Astrocyte (in vitro differentiated cells and primary cell): ENCODE results near the gene AMBP.

Experiments used
- EZH2 ChIP-seq: IDR thresholded peaks from 2 replicates; pipeline ENCODE4 v1.6.1; 2012; ENCODE audit warnings: mild to moderate bottlenecking, low read length, inconsistent platforms; ENCODE audit not compliant: insufficient read depth
- TF ChIP-seq, protein P1 (sequence below): IDR thresholded peaks from 2 replicates; pipeline ENCODE4 v1.5.1; 2011; ENCODE audit warnings: low read depth, mild to moderate bottlenecking, inconsistent platforms, low read length, moderate library complexity; ENCODE audit not compliant: insufficient read depth

DNA sequence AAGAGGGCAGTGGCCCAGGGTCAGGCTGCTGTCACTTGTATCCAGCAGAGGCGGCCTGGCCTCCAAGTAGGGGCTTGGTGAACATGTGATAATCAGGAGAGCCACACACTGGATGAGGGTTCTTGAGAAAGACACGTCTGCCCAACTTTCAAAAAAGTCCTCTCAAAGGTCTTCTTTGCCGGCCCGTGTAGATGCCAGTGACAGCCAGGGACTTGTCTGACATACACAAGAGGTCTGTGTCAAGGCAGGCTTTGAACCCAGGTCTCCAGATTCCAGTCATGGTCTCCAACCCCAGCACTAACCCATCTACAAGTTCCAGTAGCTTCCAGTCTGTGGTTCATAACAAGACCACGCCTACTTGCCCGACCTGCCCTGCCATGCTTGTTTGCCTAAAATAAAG lies 7.9 kb upstream of the AMBP start:
- TF ChIP-seq EZH2, result no peak
- TF ChIP-seq, protein P1, sequence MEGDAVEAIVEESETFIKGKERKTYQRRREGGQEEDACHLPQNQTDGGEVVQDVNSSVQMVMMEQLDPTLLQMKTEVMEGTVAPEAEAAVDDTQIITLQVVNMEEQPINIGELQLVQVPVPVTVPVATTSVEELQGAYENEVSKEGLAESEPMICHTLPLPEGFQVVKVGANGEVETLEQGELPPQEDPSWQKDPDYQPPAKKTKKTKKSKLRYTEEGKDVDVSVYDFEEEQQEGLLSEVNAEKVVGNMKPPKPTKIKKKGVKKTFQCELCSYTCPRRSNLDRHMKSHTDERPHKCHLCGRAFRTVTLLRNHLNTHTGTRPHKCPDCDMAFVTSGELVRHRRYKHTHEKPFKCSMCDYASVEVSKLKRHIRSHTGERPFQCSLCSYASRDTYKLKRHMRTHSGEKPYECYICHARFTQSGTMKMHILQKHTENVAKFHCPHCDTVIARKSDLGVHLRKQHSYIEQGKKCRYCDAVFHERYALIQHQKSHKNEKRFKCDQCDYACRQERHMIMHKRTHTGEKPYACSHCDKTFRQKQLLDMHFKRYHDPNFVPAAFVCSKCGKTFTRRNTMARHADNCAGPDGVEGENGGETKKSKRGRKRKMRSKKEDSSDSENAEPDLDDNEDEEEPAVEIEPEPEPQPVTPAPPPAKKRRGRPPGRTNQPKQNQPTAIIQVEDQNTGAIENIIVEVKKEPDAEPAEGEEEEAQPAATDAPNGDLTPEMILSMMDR, result no peak
